Measurements from ENCODE around the gene DTNB.

Gene DTNB

DNA sequence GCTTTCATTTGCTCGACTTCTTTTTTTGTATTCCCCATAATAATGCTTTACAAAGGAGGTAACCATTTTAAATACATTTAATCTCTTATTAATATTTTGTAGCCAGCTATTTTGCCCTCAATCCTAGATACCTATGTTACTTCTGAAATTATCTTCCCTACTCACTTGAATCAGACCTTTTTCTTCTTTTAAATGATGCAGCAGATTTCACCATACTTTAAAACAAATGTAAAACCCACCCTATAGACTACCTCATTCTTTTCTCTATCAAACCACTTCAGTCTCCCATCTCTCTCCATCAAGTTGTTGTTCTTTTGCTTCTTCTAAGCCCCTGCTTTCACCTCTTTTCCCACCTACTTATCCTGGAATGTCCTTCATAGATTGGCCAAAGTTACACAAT lies 180.2 kb downstream of the DTNB start:
- no peak for DNase-seq

DNA sequence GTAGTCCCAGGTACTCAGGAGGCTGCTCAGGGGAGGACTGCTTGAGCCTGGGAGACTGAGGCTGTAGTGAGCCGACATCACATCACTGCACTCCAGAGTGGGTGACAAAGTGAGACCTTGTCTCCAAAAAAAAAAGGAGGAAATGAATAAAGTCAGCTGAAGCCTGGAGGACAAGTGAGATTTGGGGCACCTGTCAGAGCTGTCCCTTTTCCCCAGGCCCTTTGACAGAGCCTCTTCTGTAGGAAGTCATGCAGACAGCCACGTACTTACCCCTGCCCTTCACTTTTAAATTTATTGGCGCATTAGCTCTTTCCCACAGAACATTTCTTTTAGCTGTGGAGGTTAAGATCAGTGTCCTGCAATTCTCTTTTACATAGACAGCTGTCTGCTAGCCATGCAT lies 180.7 kb downstream of the DTNB start:
- DNase-seq, result no peak

DNA sequence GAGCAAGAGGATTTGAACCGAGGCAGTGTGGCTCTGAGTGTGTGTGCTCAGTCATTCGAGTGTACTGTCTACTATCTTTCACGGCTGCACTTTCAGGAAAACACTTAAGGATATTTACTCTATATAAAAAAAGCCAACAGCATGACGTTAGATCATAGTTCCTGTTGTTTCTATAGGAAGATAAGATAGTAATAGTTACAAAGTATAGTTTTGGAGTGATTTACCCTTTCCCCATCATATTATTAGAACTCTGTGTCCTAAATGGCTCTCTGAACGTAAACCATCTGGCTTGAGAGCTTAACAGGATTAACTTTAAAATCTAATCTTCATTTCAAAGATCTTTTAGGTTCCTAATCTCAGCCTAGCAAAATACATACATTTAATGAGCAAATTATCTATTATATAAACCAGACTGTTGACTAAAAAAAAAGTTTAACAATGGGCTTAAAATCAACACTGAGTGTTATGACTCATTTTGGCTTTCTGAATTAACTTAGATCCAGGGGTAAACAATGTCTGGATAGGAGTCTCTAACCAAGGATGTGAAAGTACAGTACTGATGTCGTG lies 181.3 kb downstream of the DTNB start:
- DNase-seq, result no peak

DNA sequence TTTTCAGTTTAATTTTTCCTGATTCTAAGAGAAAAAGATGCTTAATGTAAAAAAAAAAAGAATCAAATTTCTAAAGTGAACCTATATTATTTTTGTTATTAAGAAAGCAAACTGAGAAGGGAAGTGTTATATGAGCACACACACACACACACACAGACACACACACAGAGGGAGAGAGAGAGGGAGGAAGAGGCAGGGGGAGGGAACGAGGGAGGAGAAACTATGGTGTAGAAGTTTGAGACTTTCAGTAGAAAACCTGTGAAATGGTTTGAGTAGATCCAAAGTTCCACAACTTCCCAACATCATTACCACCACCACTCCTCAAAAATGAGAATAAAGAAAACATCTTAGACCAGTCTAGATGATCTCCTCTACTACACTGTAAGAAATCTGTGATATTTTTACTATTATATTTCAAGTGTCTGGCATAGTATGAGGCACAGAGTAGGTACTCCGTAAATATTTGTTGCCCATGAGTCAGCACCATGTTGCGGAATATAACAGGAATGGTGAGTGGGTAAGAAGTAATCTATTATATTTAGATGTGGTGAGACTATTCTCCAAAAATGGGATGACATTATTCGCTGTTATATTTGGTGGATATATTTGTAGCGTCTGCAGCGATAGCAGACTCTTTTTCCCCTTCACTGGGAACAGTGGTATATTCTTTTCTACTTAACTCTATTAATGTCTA lies 182.2 kb downstream of the DTNB start:
- no peak for DNase-seq

DNA sequence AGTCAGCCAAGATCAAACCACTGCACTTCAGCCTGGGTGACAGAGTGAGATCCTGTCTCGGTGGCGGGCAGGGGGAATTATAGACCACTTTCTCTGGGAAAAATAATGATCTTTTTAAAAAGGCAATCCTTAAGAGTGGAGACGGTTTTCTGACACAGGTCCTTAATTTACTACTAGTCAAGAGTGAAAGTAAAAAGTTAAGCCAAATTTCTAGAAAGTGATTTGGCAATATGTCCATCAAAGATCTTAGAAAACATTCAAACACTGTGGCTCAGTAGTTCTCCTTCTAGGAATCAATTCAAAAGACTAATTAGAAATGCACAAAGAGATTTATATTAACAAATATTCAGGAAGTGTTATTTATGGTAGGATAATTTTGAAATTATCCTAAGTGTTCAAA lies 183.2 kb downstream of the DTNB start:
- DNase-seq, result no peak

DNA sequence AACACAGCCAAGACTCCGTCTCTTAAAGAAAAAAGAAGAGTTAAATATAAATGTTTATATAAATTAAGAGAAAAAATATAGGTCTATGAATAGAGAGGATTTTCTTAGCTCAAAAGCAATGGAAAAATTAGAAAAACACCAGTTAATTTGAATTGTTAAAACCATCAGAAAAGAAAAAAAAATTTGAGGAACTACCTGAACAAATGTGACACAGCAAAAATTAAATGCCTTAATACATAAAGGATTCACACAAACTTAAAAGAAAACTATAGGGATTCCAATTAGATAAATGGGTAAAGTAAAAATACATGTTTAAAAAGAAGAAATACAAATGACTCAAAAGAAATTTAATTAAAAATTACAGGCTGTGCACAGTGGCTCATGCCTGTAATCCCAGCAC lies 183.7 kb downstream of the DTNB start:
- no peak for DNase-seq

DNA sequence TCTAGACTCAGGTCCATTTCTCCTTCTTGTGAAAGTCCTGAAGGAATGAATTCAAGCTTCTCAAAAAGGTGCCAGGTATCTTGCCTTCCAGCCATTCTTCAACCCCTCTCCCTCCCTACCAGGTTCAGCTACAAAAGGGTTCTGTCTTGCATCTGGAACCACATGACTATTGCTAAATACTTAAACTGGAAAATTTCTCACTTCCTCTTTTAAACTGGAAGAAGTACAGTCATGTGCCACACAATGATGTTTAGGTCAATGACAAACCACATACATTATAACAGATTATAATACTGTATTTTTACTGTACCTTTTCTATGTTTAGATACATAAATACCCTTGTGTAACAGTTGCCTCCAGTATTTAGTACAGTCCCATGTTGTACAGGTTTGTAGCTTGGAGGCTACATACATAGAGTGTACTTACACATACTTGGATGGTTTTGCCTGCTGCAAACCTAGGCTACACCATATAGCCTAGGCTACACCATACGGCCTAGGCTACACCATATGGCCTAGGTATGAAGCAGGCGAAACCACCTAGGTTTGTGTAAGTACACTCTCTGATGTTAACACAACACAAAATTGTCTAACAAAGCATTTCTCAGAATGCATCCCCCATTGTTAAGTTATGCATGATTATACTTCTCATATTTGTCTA lies 189.6 kb downstream of the DTNB start:
- DNase-seq, result no peak

DNA sequence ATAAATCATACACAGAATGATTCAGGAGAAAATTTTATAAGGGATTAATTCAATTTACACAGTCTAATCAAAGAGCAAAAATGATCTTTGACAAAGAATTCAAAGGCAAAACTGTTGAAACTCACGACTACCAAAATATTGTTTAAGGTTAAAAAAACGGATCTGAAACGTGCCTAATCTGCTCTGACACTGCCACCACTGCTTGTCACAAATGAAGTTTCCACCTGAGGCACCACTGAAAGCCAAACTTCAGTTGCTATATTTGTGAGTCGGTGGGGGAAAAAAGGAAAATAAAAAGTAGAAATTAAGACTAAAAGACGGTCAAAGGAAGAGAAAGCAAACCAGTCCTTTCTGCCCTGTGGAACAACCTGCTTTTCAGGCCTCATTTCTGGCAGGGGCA lies 191.0 kb downstream of the DTNB start:
- DNase-seq, result no peak

DNA sequence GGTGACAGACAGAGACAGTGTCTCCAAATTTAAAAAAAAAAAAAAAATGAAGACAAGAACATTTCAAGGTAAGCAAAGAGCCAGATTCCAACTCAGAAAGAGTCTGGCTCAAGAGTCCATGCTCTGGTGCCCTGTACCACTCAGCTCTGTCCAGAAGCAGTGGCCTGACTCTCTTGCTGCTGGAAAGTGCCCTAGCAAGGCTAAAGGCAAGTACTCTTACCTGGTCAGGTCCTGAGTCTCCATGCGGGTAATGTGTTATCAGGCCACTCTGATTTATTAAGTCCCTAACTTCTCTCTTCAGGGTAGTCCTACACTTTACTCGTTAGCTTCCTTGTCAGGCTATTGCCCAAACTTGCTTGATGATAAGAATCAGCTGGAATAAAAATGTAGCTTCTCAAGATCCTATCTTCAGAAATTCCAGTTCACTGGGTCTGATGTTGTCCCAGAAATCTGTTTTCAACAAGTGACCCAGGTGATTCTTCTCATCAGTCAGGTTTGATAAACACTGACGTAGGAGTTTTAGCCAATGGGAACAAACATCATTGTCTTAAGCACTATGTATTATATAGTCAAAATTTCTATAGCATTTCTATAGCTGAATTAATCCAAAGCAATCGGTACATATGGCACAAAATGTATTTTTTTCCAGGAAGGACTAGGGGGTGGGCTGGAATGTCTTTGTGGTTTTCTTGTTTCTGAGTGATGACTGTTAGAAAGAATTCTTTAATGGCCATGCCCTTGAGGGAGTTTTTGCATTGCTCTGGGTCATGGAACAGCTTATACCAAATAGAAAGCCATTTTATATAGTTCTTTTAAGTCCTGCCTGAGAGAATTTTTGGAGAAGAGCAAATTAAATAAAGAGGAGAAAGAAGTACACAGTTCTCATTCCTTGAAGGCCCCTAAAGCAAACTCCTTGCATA lies 191.7 kb downstream of the DTNB start:
- no peak for DNase-seq

DNA sequence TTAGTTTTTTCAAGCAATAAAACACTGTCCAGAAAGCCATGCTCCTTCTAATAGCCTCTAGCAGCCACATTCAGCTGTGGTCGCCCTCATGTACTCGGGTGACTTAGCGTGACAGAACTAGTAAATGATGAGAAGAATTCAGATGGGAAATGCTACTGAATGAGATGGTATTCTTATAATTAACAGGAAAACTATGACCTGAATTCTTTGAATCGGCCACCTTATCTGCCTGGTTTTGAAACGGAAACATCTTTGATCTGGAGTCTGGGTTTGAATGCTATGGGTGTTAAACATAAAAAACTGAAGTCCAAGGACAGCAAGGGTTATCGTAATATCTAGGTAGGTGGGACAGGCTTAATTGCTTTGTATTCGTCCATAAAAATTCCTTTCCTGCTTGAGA lies 192.8 kb downstream of the DTNB start:
- DNase-seq, result no peak

DNA sequence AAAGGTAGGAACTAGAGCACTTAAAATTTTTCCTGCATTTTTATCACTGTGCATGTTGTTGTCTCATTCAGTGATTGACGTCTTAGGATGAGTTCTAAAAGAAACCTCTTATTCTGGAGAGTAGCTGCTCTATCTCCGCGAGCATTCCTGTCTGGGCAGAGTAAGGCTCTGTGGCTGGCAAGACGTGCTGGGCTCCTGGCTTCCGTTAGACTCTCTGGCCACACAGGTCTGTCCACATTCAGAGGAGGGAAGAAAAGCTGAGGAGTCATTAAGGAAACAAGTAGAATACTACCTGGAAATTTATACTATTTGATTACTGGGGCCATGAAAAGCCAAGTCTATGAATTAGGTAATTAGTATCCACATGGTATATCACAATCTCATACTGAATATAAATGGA lies 193.6 kb downstream of the DTNB start:
- DNase-seq, result no peak

DNA sequence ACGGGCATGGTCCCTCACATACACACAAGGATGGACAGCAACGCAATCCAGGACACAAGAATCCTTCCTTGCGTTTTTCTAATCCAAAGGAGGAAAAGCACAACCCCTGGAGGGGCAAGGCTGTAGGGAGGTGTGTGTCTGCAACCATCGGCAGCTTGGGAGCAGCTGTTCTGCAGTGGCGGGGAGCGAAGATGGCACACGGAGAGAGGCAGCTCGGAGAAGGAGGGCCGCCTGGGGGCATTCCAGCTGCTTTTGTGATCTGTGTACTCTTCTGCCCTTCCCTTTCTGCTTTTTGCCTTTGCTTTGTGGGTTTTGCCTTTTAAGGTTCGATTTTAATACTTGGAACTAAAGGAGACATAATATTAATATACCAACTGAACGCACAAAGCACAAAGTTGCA lies 194.6 kb downstream of the DTNB start:
- DNase-seq, result no peak

DNA sequence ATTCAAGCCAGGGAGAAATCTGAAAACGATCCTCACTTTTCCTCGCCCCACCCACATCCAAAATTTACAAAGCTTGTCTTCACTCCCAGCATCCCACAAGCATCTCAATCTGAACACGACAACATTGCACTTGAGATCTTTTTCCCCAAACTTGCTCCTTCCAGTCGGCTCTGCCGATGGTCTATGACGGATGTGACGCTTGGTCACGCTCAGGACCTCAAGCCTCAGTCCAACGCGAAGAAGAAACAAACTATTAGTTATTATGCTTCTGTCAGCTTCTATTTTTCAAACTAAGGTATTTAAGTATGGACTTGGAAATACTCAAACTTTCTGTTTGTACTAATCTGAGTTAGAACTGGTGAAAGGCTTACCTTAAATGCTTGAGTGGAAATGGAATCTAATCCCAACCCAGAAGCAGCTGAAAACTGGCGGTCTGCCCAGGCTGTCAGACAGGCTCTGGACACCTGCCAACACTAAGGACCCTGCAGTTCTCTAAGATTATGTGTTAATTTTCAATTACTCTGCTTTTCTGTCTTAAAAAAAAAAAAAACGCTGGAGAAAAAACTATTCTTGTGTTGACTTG lies 199.5 kb downstream of the DTNB start:
- no peak for DNase-seq

DNA sequence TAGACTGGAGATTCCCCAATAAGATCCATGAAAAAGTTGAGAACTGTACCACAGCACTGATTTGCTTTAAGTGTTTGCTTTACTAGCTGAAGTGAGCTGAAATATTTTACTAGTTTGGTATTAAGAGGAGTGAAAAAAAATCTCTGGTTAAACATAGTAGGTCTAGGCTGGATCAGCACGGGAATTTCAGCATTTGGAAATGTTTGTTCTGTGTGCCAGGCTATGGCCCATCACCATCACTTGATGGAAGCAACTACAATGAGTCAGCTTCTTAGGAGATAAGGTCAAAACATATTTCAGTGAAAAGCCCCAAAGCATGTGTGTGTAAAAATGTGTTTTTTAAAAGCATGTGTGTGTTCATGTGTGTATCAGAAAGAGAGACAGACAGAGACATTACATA lies 200.2 kb downstream of the DTNB start:
- no peak for DNase-seq

DNA sequence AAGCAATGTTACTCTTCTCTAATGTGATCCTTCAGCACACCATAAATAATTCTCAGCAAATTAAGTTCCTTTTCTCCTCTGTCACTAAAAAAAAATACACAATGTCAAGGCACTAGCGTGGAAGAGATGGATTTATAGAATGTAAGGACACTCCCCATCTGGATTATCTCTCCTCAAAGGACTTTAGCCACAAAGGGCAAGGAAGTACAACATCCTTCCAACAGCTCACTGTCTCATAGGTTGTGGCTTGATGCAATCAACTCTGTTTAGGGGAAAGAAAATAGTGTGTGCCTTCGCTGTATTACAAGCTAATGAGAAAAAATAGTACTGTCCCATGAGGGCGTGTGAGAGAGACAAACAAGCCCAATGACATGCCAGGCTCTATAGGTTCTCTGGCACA lies 202.6 kb downstream of the DTNB start:
- DNase-seq, result no peak

DNA sequence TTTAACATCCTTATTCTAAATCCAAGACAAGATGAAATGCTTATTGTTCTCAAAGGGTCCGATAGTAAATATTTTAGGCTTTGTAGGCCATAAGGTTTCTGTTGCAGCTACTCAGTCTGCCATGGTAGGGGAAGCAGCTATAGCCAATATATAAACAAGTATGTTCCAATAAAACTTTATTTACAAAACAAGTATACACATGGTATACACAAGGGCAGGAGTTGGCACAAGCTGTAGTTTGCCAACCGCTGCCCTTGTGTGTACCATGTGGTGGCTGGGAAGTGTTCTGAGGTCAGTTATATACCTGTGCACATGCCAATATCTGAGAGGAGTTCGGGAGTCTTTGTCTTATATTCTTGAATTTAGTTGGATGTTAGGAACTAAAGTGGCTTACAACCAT lies 205.6 kb downstream of the DTNB start:
- no peak for DNase-seq

DNA sequence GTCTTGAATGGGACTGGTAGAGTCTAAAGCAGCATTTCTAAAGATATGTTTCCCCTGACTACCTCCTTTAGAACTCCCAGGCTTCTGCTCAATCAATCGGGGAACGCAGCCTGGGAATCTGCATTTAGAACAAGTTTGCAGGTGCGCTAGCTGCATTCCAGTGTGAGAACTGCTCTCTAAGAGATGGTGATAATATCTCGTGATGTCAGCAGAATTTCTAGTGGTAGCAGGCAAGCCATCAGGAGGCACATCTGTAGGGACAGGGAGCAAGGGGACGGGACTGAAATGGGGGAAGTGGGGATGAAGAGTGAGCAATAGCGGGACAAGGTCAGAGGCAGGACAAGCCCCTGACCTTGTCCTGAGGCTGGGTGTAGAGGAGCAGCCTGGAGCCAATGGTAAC lies 211.4 kb downstream of the DTNB start:
- DNase-seq, result no peak

DNA sequence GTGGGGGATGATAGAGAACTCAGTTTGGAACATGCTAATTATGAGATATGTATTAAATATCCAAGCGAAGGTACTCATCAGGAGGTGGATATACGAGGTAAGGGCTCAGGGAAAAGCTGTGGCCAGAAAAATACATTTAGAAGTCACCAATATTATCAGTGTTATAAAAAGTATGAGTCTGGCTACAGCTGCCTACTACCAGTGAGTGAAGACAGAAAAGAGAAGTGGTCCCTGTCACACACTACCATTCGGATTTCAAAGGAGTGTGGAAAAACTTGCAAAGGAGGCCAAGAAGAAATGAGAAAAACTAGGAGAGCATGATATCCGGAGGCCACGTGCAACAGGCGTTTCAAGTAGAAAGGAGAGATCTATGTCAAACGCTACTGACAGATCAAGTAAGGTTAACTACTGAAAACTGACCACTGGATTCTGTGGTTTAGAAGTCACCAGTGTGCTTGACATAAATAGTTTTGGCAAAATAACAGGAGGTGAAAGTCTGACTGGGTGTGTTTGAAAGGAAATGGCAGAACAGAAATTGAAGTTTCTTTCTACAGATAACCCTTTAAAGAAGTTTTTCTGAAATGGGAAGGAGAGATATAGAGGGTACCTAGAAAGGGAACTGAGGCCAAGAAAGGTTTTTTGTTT lies 213.0 kb downstream of the DTNB start:
- DNase-seq, result no peak

DNA sequence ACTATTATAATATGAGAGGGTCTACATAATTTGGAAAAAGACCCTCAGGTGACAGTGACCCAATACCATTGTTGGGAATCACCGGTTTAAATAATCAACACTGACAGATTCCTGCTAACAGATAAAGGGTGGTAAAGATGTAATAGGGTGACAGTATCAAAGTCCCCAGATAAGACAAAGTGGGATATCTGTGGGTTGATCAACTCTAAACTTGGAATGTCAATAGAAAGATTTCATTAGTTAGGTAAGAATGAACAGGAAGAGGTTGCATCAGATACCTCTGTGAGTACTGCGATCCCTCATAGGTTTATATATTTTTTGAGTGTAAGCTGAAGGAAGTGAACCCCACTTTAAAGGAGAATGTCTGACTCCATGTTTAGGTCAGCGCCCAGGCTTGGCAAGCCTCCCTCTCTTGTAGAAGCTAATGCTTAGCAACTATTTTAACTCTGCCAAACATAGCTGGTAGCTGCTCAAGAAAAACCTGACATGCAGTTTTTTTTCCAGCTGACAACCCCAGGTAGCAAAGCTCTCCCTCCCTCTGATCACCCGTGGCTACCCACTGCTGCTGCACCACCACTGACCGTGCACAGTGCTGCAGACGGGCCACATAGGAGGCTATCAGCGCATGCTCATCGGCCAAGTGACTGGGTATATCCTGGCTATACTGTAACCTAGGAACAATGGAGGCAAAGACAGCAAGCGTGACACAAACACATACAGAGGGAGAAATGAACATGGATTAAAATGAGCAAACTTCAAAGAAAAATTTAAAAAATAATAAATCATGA lies 218.4 kb downstream of the DTNB start:
- no peak for DNase-seq

DNA sequence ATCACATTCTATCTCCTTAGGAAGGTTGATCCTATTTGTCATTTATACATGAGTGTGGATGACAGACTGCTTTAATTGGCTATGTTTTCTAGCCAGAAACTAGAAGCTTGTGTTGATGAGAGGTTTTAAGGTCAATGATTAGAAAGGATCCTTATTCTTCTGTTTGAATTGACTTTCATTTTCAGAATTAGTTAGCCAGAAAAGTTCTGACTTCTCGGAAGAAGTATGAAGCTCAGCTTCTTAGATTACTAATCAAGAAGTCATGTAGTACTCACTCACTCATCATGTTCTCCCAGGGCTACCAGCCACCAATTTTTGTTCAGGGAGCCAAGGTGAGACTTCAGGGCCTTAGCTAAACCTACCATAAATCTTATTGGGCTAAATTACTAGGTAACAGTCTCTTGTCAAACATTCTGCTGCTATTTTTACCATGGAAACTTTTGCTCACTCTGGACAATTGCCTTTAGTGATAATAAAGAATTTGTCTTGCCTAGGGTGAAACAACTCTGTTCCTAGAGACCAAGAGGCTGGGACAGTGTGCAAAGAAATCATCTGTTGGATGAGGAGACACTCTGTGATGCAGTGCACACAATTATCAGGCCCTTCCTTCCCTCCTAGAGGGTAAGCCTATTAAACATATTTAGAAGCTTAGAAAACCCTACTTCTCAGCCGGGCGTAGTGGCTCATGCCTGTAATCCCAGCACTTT lies 220.0 kb downstream of the DTNB start:
- no peak for DNase-seq

DNA sequence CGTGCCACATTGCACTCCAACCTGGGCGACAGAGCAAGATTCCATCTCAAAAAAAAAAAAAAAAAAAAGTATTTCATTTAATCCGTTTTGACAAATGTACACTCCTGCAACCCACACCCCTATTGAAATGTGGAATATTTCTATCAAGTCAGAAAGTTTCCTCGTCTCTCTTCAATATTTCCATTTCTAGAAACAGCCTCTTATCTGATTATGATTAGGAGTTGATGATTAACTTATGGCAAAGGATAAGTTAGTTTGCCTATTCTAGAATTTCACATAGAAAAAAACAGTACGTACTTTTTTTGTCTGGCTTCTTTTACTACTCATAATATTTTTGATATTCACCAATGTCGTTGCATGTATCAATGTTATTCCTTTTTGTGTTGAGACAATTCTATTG lies 224.6 kb downstream of the DTNB start:
- no peak for DNase-seq

Data from CD4-positive, alpha-beta T cell treated with Interleukin-4 for 4 hours (primary cell).